K562 (cell line): ENCODE results near the gene HLA-E. TPM values are rescaled to one million over a fixed set of nuclear protein-coding genes. Genes with fewer than 3 reads are reported as not detected.
A peak's percentile ranks its signal among the peaks of the same experiment; 100 is the strongest.

ENCODE experiments used
- ATAC-seq: fragments of 200-7000 bp; cut with Tn5 transposase; 3 replicates; pipeline ENCODE4 v1.9.1; 2020; ENCODE audit warnings: moderate library complexity
- BruUV-seq: library from RNA; stranded (reverse); fragments of 400-500 nt; replicated peaks from 2 replicates; lab custom pipeline; 2021; lab: Mats Ljungman, UMichigan
- CTCF ChIA-PET: fragments of 300-600 bp; formaldehyde crosslinking; extraction: SDS; loops from one replicate; lab custom pipeline; 2021; ENCODE audit warnings: low intra/inter-chr PET ratio; lab: Yijun Ruan, JAX
- POLR2A ChIA-PET: fragments of 300-600, 350-650 bp; sonication (Branson Sonifier 250); formaldehyde crosslinking; extraction: SDS; loops from one replicate; lab custom pipeline; 2021; ENCODE audit warnings: antibody characterized with exemption, inconsistent platforms; lab: Yijun Ruan, JAX
- DNase-seq, 4 experiments: peaks; one replicate each; pipeline versions ENCODE4 v3.0.0 to v3.0.0-alpha.2; 2011 to 2018; ENCODE audit warnings: low spot score in 3 of 4, mixed read lengths in 3 of 4; ENCODE audit errors: extremely low read depth in 1 of 4
- FAIRE-seq: peaks from 2 replicates; lab custom pipeline; 2011; peaks lifted over from hg19 to GRCh38; lab: Jason Lieb, UNC
- H2AFZ ChIP-seq: 2 replicates; pipeline ENCODE4 v1.6.0; 2011; ENCODE audit warnings: low read depth, low read length, control low read depth, inconsistent platforms
- H3K27ac ChIP-seq: fragments of 200-600 bp; 3 replicates; pipeline ENCODE4 v1.8.0; 2011; ENCODE audit warnings: low read depth, mild to moderate bottlenecking, control low read depth, inconsistent platforms, low read length, moderate library complexity, mixed read lengths; ENCODE audit errors: extremely low read depth
- H3K27me3 ChIP-seq, 2 experiments: fragments of 300-600 bp in 1 of 2; 2 replicates in 1 of 2; 3 replicates in 1 of 2; pipeline versions ENCODE4 v1.6.0 to v1.8.0; 2011; ENCODE audit warnings: inconsistent platforms in 2 of 2, low read length in 2 of 2, mild to moderate bottlenecking in 1 of 2, mixed read lengths in 1 of 2, moderate library complexity in 1 of 2; ENCODE audit not compliant: control insufficient read depth in 2 of 2, insufficient read depth in 2 of 2
- H3K36me3 ChIP-seq: fragments of 300-600 bp; 3 replicates; pipeline ENCODE4 v1.8.0; 2011; ENCODE audit warnings: mild to moderate bottlenecking, low read length, inconsistent platforms; ENCODE audit not compliant: control insufficient read depth, insufficient read depth
- H3K4me1 ChIP-seq, 2 experiments: fragments of 200-600 bp in 1 of 2; replicated peaks in 1 of 2; 2 replicates in 1 of 2; 3 replicates in 1 of 2; pipeline versions ENCODE4 v1.5.1 to v1.8.0; 2011; ENCODE audit warnings: inconsistent platforms in 2 of 2, low read length in 2 of 2, mild to moderate bottlenecking in 1 of 2, mixed read lengths in 1 of 2, moderate library complexity in 1 of 2; ENCODE audit not compliant: control insufficient read depth in 2 of 2, insufficient read depth in 2 of 2
- H3K4me2 ChIP-seq: 2 replicates; pipeline ENCODE4 v1.6.1; 2011; ENCODE audit warnings: low read length, control low read depth, inconsistent platforms, mixed read lengths; ENCODE audit not compliant: insufficient read depth
- H3K4me3 ChIP-seq: fragments of 200-600 bp; sonication (generic), shearing (Covaris generic); 2 replicates; pipeline ENCODE4 v1.5.1; 2016; ENCODE audit warnings: control low read depth, inconsistent platforms
- H3K79me2 ChIP-seq: fragments of 200-600 bp; 3 replicates; pipeline ENCODE4 v1.8.0; 2011; ENCODE audit warnings: low read length, inconsistent platforms; ENCODE audit not compliant: control insufficient read depth, insufficient read depth
- H3K9ac ChIP-seq, 2 experiments: 2 replicates each; pipeline versions ENCODE4 v1.6.0 to v1.6.1; 2011; ENCODE audit warnings: low read depth in 2 of 2, low read length in 2 of 2, control low read depth in 1 of 2, inconsistent platforms in 1 of 2, mild to moderate bottlenecking in 1 of 2, mixed read lengths in 1 of 2; ENCODE audit not compliant: insufficient read depth in 1 of 2
- H3K9me1 ChIP-seq: one replicate; pipeline ENCODE4 v1.6.0; 2011; ENCODE audit warnings: inconsistent platforms, mild to moderate bottlenecking, low read length, moderate library complexity; ENCODE audit not compliant: control insufficient read depth, insufficient read depth
- H3K9me3 ChIP-seq: replicated peaks from 2 replicates; pipeline ENCODE4 v1.5.1; 2011; ENCODE audit warnings: low read depth, low read length, inconsistent platforms; ENCODE audit not compliant: control insufficient read depth, insufficient read depth
- H4K20me1 ChIP-seq: replicated peaks from 2 replicates; pipeline ENCODE4 v1.6.1; 2011; ENCODE audit warnings: low read length, inconsistent platforms, mixed read lengths; ENCODE audit not compliant: control insufficient read depth, insufficient read depth
- ATF7 ChIP-seq: fragments of 450-650 bp; IDR thresholded peaks from 2 replicates; pipeline ENCODE4 v1.7.1; 2014; ENCODE audit warnings: mild to moderate bottlenecking, moderate library complexity
- BRD9 ChIP-seq: fragments of 450-650 bp; IDR thresholded peaks from 2 replicates; pipeline ENCODE4 v1.6.1; 2018; ENCODE audit warnings: low read depth; ENCODE audit not compliant: partially characterized antibody
- CEBPB ChIP-seq: fragments of 450-650 bp; IDR thresholded peaks from 2 replicates; pipeline ENCODE4 v1.6.1; 2016; ENCODE audit warnings: missing genetic modification characterization, missing compliant biosample characterization
- LCOR ChIP-seq: sonication (generic); formaldehyde crosslinking; IDR thresholded peaks from 2 replicates; pipeline ENCODE4 v1.8.0; 2022; ENCODE audit warnings: mild to moderate bottlenecking, missing genetic modification reagents
- NCOA2 ChIP-seq, 2 experiments: fragments of 450-650 bp; IDR thresholded peaks; 2 replicates each; pipeline ENCODE4 v1.6.1; 2018; ENCODE audit warnings: mild to moderate bottlenecking in 2 of 2, moderate library complexity in 1 of 2; ENCODE audit not compliant: partially characterized antibody in 2 of 2
- POU5F1 ChIP-seq: fragments of 150-350 bp; IDR thresholded peaks from 2 replicates; pipeline ENCODE4 v1.6.1; 2014; ENCODE audit warnings: borderline replicate concordance, low read length, low read depth, mild to moderate bottlenecking; ENCODE audit not compliant: partially characterized antibody
- ZEB2 ChIP-seq: fragments of 450-650 bp; IDR thresholded peaks from 2 replicates; pipeline ENCODE4 v1.6.1; 2016
- ZFP36 ChIP-seq: fragments of 150-350 bp; IDR thresholded peaks from 2 replicates; pipeline ENCODE4 v1.6.1; 2018; ENCODE audit warnings: low read length, low read depth; ENCODE audit not compliant: partially characterized antibody
- ZNF165 ChIP-seq: fragments of 250-450 bp; sonication (Bioruptor Pico); IDR thresholded peaks from 2 replicates; pipeline ENCODE4 v1.4.0; 2020; ENCODE audit warnings: borderline replicate concordance
- ZNF764 ChIP-seq: fragments of 250-450 bp; sonication (Bioruptor Pico); IDR thresholded peaks from 2 replicates; pipeline ENCODE4 v1.4.0; 2020; ENCODE audit warnings: low read depth, mild to moderate bottlenecking, moderate library complexity
- ZSCAN32 ChIP-seq: fragments of 450-650 bp; formaldehyde crosslinking; IDR thresholded peaks from 2 replicates; pipeline ENCODE4 v1.4.0; 2020; ENCODE audit warnings: mild to moderate bottlenecking, moderate library complexity
- WGBS: fragments of 100-300 bp; shearing (Covaris generic); methylation state at CpG from one replicate; pipeline ENCODE4 v1.1.6; 2016; ENCODE audit warnings: low coverage, mixed read lengths; ENCODE audit not compliant: insufficient coverage; ENCODE audit errors: missing lambda C conversion rate; 5-methylcytosine and 5-hydroxymethylcytosine counted together
- in situ Hi-C: fragments of 300-500 bp; cut with MboI; formaldehyde crosslinking; loops from 4 replicates; pipeline ENCODE4 v1.15.0; 2018; ENCODE audit warnings: inconsistent platforms, mixed read lengths
- intact Hi-C: fragments of 100-400 bp; cut with micrococcal nuclease; formaldehyde crosslinking; loops from 2 replicates; pipeline ENCODE4 v1.14.2; 2022
- polyA plus RNA-seq, 8 experiments: library from polyadenylated mRNA; depleted of rRNA in 4 of 8; stranded (reverse) in 5 of 8; unstranded in 3 of 8; fragments of >200 nt; fragmentation: Nextera tagmentation in 2 of 8; fragmentation: Illumina TruSeq in 1 of 8; extraction: Ambion mirVana in 2 of 8; extraction: Trizol in 1 of 8; gene quantifications; 2 replicates each; pipeline versions ENCODE4 v1.2.1 to v1.2.3, GENCODE V29; 2011 to 2014; ENCODE audit warnings: inconsistent platforms in 1 of 8, missing spikeins in 1 of 8
- total RNA-seq, 7 experiments: library from RNA; depleted of rRNA in 6 of 7; stranded (reverse); fragments of >200 nt in 6 of 7; fragmentation: Illumina TruSeq in 2 of 7; extraction: Trizol in 2 of 7; gene quantifications; 2 replicates each; pipeline versions ENCODE4 v1.2.1 to v1.2.3, GENCODE V29; 2011 to 2021; ENCODE audit warnings: low replicate concordance in 1 of 7
- TF ChIP-seq, protein P1 (sequence below), 2 experiments: fragments of 450-650 bp in 1 of 2; sonication (generic) in 1 of 2; formaldehyde crosslinking in 1 of 2; IDR thresholded peaks; 2 replicates each; pipeline versions ENCODE4 v1.7.1 to v1.9.0; 2016 to 2022; ENCODE audit warnings: inconsistent platforms in 1 of 2, mild to moderate bottlenecking in 1 of 2, missing genetic modification reagents in 1 of 2
- TF ChIP-seq, protein P2 (sequence below): fragments of 450-650 bp; formaldehyde crosslinking; IDR thresholded peaks from 2 replicates; pipeline ENCODE4 v1.4.0; 2022; ENCODE audit warnings: mild to moderate bottlenecking, moderate library complexity

Gene HLA-E
- total and polyA plus RNA-seq, 9 of the 15 experiments (the other 6 are each of a cell fraction or from before 2014, with no cell fraction given) = 3.2 to 39.9 (median 26.8) TPM

DNA sequence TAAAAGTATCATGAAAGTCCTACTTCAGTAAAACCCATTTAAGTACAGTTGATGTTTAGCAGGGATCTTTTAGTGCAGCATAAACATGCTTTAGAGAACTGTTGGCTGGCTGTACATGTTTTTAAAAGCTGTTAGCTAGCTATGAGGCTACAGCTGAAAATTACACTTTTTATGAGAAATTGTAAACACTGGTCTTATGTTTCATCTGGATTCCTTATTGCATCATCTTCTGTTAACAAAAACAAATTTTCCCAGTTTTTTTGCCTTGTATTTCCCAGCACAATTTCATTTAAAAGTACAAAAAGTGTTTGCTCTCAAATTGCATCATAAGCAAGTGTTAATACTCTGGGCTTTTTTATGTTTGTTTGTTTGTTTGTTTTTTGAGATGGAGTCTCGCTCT, 18.3 kb upstream of the HLA-E start:
- Histone ChIP-seq H3K4me1 (peaks cover 6 to 10% of the 10 kb centered on the region in 2 experiments; a peak in 2 of 5 replicates), H3K9ac (no peak overlapping the region), H4K20me1 (no peaks in the 10 kb centered on the region), H3K27me3 (peaks cover 17 to 18% of the 10 kb centered on the region in 2 experiments; a peak in 4 of 5 replicates), H3K27ac (no peak overlapping the region), H3K79me2 (no peaks in the 10 kb centered on the region), H3K9me3 (no peaks in the 10 kb centered on the region), H3K4me3 (no peak overlapping the region), H3K36me3 (no peaks in the 10 kb centered on the region), H3K4me2 (no peak overlapping the region), H2AFZ (no peak overlapping the region; the same call in 1 of the 2 replicates), H3K9me1 (no peaks in the 10 kb centered on the region)
- POLR2A ChIA-PET = no interaction called here
- in situ Hi-C loops = no loop called here
- 13% methylated on average over 1 of the region's 1 CpG for WGBS
- BruUV-seq = no TSS peak
- intact Hi-C loops = no loop called here
- DNase-seq = no peak
- no peak for FAIRE-seq
- CTCF ChIA-PET = interaction anchor here (0.6 kb wide), 1 partner anchor 659 kb away, joined by 4 read pairs; no protein-coding TSS in a partner anchor
- no peak for ATAC-seq
- TF ChIP-seq ZEB2 (no peak), ZNF764 (no peak), NCOA2 (IDR thresholded peaks at IDR 0.05; ENCODE audit: partially characterized antibody in 2 of 2) (no peak), ZSCAN32 (CRISPR knock-in tag) (peak; percentile 88), ZFP36 (peak; percentile 4), CEBPB (peak; percentile 78), ZNF165 (no peak), ATF7 (peak; percentile 47; the same call in 1 of the 2 replicates), BRD9 (no peak), POU5F1 (no peak), LCOR (CRISPR knock-in tag) (no peak)
- TF ChIP-seq, protein P1, sequence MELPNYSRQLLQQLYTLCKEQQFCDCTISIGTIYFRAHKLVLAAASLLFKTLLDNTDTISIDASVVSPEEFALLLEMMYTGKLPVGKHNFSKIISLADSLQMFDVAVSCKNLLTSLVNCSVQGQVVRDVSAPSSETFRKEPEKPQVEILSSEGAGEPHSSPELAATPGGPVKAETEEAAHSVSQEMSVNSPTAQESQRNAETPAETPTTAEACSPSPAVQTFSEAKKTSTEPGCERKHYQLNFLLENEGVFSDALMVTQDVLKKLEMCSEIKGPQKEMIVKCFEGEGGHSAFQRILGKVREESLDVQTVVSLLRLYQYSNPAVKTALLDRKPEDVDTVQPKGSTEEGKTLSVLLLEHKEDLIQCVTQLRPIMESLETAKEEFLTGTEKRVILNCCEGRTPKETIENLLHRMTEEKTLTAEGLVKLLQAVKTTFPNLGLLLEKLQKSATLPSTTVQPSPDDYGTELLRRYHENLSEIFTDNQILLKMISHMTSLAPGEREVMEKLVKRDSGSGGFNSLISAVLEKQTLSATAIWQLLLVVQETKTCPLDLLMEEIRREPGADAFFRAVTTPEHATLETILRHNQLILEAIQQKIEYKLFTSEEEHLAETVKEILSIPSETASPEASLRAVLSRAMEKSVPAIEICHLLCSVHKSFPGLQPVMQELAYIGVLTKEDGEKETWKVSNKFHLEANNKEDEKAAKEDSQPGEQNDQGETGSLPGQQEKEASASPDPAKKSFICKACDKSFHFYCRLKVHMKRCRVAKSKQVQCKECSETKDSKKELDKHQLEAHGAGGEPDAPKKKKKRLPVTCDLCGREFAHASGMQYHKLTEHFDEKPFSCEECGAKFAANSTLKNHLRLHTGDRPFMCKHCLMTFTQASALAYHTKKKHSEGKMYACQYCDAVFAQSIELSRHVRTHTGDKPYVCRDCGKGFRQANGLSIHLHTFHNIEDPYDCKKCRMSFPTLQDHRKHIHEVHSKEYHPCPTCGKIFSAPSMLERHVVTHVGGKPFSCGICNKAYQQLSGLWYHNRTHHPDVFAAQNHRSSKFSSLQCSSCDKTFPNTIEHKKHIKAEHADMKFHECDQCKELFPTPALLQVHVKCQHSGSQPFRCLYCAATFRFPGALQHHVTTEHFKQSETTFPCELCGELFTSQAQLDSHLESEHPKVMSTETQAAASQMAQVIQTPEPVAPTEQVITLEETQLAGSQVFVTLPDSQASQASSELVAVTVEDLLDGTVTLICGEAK (IDR thresholded peaks at IDR 0.05) = no peak
- TF ChIP-seq, protein P1 (CRISPR knock-in tag; IDR thresholded peaks at IDR 0.05) = no peak
- TF ChIP-seq, protein P2, sequence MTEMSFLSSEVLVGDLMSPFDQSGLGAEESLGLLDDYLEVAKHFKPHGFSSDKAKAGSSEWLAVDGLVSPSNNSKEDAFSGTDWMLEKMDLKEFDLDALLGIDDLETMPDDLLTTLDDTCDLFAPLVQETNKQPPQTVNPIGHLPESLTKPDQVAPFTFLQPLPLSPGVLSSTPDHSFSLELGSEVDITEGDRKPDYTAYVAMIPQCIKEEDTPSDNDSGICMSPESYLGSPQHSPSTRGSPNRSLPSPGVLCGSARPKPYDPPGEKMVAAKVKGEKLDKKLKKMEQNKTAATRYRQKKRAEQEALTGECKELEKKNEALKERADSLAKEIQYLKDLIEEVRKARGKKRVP (CRISPR knock-in tag) = peak; percentile 87
